D721Med (cell line): ENCODE data around the gene ALDH16A1.

Experiments
- DNase-seq: peaks from one replicate; pipeline ENCODE4 v3.0.0; 2011; ENCODE audit warnings: low spot score; ENCODE audit not compliant: insufficient read length
- FAIRE-seq: peaks from 2 replicates; lab custom pipeline; 2011; peaks lifted over from hg19 to GRCh38; lab: Jason Lieb, UNC
- TF ChIP-seq, protein P1 (sequence below): IDR thresholded peaks from 2 replicates; pipeline ENCODE4 v1.5.1; 2012; ENCODE audit warnings: mild to moderate bottlenecking, control low read depth; ENCODE audit not compliant: insufficient read depth; ENCODE audit errors: missing control alignments

Gene ALDH16A1

DNA sequence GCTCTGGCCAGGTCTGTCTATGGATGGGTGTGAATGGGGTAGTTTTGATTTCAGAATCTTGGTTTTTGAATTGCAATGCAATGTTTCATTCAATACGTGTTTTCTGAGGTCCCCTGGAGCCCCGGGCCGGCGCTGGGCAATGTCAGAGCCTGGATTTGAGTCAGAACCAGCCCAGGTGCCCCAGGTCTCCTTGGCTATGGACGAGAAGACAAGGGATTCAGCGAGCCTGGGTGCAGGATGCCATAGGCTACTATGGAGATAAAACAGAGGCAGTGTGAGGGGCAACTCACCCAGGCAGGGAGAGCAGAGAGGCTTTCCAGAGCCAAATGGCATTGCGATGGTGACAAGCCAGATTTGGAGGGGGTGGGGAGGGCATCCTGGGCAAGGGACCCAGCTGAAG is 33.2 kb downstream of the ALDH16A1 start:
- FAIRE-seq, result no peak
- DNase-seq, result no peak
- TF ChIP-seq, protein P1, sequence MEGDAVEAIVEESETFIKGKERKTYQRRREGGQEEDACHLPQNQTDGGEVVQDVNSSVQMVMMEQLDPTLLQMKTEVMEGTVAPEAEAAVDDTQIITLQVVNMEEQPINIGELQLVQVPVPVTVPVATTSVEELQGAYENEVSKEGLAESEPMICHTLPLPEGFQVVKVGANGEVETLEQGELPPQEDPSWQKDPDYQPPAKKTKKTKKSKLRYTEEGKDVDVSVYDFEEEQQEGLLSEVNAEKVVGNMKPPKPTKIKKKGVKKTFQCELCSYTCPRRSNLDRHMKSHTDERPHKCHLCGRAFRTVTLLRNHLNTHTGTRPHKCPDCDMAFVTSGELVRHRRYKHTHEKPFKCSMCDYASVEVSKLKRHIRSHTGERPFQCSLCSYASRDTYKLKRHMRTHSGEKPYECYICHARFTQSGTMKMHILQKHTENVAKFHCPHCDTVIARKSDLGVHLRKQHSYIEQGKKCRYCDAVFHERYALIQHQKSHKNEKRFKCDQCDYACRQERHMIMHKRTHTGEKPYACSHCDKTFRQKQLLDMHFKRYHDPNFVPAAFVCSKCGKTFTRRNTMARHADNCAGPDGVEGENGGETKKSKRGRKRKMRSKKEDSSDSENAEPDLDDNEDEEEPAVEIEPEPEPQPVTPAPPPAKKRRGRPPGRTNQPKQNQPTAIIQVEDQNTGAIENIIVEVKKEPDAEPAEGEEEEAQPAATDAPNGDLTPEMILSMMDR, result no peak

GRCh38 chr19:49486710-49487276 is 33.8 kb downstream of the ALDH16A1 start:
- no peak for FAIRE-seq
- DNase-seq, result no peak
- TF ChIP-seq, protein P1, result no peak

DNA sequence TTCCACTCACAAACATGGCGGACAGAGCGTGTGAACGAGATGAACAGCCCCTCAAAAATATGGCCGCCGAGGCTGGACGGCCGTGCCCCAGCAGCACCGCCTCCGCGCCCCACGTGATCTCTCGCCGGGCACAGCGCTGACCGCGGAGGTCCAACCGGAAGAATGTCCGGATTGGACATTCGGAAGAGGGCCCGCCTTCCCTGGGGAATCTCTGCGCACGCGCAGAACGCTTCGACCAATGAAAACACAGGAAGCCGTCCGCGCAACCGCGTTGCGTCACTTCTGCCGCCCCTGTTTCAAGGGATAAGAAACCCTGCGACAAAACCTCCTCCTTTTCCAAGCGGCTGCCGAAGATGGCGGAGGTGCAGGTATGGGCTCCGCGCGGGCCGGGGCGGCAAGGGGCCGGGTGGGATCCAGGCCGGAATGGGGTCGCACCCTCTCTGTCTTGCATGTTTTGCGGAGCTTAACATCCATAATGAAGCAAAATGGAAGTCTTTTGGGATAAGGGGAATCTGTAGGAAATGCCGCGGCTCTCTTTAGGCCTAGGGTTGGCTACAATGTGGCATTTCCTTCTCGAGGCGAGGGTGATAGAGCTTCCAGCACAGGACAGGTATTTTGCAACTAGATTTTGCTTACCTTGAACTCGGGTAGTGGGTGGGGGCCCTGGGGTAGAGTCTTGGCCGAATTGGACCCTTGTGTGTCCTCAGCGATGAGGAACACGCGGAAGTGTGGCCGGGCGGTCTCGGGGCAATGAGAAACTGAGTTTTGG is 34.4 kb downstream of the ALDH16A1 start, which contains the start of gene RPL13A:
Gene RPL13A, plus strand, starts transcription at position 332 of the 769 bp plus-strand sequence. Its CDS starts 22 bp downstream, at position 354.
- peak; percentile 80 for DNase-seq
- TF ChIP-seq, protein P1, result no peak
- no peak for FAIRE-seq

DNA sequence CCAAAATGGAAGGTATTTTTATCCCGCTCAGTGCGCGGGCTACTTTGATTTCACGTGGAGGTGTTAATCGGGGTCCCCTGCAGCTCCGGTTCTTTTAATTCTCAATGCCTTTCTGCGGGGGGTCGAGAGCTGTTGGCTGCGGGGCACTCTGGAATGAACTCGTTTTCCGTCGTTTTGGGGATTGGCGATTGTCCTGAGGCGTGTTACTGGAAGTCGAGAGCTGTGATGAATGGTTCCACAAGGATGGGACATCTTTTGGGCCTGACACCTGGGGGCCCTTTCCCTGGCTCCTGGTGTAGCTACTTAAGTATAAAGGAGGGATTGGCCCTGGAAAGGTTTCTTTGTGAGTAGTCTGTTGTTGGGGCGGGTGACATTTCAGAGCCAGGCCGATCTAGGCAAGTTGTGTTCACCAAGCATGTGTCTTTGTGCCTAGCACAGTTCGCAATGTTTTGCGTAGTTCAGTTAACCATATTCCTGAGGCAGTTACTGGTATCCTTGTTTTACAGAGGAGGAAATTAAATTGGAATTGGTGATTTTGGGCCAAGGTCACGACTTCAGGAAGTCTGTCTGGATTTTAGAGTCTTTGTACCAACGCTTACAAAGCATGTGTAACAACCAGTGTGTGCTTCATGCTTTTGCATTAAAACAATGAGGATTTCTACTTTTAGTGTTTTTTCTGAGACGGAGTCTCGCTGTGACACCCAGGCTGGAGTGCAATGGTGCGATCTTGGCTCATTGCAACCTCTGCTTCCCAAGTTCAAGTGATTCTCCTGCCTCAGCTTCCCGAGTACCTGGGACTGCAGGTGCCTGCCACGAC is 35.2 kb downstream of the ALDH16A1 start:
- DNase-seq (no peak), FAIRE-seq (no peak)
- TF ChIP-seq, protein P1, result no peak

DNA sequence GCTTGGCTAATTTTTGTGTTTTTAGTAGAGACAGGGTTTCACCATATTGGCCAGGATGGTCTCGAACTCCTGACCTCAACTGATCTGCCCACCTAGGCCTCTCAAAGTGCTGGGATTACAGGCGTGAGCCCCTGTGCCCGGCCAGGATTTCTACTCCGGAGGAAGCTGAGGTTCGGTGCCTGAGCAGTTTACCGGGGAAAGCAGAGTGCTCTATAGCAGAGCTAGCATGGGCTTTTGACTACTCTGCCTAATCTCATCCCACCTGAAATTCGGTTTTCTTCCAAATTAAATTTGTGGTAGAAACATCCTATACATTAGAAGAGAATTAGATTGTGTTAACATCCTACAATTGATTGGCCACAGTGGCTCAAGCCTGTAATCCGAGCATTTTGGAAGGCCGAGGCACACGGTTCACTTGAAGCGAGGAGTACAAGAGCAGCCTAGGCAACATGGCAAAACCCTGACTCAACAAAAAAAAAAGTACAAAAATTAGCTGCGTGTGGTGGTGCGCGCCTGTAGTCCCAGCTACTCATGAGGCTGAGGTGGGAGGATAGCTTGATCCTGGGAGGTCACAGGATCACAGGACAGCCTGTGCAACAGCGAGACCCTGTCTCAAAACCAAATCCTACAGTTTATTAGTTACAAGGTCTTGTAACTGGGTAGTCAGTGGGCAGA is 36.0 kb downstream of the ALDH16A1 start:
- FAIRE-seq (no peak), DNase-seq (no peak)
- TF ChIP-seq, protein P1, result no peak

- DNase-seq (no peak), FAIRE-seq (no peak)
- TF ChIP-seq, protein P1, result peak; percentile 24
Observed at GRCh38 chr19:49489601-49490167, 36.7 kb downstream of the ALDH16A1 start.
